ENCODE measurements around the gene CHCHD6.

CHCHD6 gene

GRCh38 chr3:126959921-126960603, 256.0 kb downstream of the CHCHD6 start:
- no peak for DNase-seq (ENCODE audit: low spot score)

DNA sequence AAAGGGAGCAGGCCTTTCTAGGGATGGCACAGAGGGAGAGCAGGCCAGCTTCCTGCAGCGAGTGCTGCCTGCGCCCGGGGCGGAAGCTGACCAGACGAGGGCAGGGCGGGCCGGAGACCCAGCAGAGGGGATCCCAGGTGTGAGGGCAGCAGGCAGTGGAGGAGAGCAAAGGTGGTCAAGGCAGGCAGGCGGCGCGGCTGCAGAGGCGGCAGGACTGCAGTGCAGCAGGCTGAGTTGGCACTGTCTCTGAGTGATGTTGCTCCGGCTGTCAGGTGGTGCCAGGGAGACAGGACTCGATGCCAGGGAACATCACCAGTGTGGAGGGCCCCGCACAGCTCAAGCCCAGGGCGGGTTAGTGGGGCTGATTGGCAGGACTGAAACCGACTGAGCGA, 256.6 kb downstream of the CHCHD6 start:
- no peak for DNase-seq (ENCODE audit: low spot score)

DNA sequence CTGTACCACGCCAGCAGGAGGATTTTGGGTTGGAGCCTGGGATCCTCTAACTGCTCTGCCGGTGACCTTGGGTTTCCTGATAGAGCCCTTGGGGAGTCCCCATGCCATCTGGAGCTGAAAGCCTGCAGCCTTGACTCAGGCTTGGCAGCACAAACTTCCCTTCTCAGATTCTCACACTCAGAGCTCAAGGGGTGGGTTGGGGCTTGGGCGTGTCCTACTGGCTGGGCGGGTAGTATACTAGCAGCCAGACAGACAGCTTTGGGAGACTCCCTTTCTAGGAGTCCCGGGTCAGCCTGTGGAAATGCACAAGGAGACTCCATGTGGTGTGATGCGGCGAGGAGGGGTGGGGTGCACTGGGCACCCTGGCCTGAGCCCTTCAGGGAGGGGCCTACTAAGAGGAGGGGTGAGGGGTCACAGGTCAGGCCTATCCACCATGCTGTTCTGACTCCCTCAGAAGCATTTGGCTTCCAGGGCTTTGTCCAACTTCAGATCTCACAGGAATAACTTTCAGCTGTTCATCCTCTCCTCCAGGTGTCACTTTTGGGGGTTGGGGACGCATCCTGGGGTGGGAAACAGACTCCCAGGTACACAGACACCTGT, 257.3 kb downstream of the CHCHD6 start:
- no peak for DNase-seq (ENCODE audit: low spot score)

DNA sequence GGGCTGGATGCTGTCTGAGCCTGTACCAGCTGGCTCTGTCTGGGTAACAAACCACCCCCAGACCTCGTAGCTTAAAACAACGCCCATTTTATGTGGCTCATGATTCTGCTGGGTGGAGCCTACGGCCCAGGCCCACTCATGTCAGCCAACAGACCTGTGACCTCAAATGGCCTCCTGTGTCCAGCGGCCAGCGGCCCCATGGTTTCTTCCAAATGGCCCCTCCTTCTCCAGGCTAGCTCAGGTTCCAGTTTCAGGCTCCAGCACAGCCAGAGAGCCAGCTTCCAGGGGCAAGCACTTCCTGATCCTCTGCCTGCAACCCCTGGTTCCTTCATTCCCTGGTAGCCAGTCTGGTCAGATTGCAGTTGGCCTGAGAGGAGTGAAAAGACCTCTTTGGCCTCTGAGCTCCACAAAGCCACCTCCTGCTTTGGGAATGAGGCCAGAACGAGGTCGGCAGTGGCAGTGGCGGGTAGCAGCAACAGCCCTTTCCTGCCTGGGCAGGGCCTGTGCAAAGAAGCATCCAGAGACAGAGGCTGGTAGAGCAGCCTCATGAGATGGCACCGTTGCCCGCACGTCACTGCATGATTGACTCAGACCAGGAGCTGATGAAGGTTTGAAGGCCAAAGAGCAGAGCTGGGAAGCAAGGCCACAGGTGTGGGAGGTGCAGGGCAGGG, 257.9 kb downstream of the CHCHD6 start:
- DNase-seq (ENCODE audit: low spot score), result no peak

DNA sequence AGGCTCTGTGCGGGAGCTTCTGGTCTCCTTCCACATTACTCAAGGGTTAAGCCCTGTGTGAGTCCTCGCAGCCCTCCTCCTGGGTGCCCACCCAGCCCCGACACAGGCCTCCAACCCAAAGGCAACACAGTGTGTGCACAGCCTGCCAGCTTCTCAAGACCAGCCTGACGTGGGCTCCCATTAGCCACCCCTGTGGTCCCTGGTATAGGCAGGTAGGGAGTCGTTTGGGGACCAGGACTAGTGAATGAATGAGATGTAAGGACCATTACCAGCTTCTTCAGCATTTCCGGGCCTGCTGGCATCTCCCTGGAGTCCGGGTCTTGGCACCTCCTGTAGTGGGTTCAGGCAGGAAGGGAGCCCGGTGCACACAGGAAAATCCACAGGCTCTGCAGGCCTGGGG, 258.7 kb downstream of the CHCHD6 start:
- DNase-seq (ENCODE audit: low spot score), result no peak

GRCh38 chr3:126963261-126964190, 259.5 kb downstream of the CHCHD6 start:
- no peak for DNase-seq (ENCODE audit: low spot score)

- DNase-seq (ENCODE audit: low spot score), result no peak
These were observed 260.2 kb downstream of the CHCHD6 start for GRCh38 chr3:126964261-126964660.

GRCh38 chr3:126964950-126965349, 260.9 kb downstream of the CHCHD6 start:
- no peak for DNase-seq (ENCODE audit: low spot score)

DNA sequence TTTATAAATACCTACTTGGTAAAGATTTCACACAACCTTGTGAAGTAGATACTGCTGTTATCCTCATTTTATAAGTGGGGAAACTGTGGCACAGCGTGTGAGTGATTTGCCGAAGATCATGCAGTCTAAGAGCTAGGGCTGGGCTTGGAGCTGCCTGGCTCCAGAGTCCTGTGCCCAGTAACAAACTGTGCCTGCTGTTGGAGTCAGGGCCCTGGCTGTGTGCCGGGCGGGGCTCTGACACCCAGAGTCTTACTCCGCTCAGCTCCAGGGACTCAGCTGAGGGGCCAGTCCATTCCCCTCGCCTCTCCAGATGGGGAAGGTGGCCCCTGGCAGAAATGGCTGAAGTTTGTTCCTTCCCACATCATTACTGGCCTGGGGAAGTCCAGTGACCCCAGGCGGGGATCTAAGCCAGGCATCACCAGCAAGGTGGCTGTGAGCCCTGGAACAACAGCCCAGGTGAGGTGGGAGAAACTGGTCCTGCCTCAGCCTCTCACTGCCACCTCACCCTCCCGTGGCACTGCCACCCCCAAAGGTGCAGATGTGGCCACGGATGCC, 261.6 kb downstream of the CHCHD6 start:
- no peak for DNase-seq (ENCODE audit: low spot score)

GRCh38 chr3:126967386-126967785, 263.3 kb downstream of the CHCHD6 start:
- no peak for DNase-seq (ENCODE audit: low spot score)

DNA sequence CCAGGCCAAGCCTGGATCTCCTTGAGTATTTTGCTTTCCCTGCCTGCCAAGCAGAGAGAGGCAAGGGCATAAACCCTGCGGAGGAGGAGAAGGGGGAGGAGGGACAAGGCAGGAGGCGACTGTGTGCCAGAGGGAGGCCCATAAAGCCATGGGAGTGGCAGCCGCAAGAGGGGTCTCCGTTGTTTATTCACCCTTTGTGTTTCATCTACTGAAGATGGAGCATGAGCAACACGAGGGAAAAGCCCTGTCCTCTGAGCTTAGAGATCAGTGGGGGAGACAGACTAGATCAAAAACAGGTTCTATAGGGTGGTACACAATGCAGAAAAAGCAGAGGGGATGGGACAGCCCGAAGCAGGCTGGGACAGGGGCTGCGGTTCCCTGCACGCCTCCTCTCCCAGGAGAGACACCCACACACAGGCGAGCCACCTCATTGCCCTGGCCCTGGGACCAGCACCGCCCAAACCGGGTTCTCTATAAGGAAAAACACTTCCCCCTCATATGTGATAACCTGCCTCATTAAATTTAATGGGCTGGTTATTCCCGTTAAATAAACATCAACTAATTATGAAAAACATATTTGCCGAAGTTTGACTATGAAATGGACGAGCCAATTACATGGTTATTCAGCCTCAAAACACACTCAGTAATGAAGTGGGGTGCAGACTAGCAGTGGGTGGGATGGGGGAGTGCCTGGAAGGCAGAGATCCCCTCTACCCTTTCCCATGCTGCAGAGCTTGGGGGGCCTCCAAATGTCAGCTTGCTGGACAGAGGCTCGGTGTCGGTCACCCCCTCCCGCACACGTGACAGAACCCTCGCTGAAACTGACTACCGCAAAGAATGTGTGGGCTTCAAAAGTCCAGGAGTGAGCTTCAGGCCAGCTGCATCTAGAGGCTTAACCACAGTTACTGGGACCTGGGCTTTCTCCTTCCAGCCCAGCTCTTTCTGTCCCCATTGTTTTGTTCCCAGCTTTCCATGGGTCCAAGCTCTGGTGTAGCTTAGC, 264.7 kb downstream of the CHCHD6 start:
- no peak for DNase-seq (ENCODE audit: low spot score)

DNA sequence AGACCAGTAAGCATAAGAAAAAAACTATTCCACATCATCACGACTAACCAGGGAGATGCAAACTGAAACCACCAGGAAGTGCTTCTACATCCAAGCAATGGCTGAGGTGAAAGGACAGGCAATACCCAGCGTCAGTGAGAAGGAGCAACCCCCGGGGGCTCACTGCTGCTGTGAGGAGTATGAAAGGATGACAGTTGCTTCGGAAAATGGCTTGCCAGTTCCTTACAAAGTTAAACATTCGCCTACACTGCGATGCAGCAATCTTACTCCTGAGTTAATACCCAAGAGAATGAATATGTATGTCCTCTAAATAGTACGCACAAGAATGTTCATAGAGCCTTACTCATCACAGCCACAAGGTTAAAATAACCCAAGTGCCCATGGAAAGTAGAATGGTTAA, 265.5 kb downstream of the CHCHD6 start:
- DNase-seq (ENCODE audit: low spot score), result no peak

GRCh38 chr3:126970101-126970500, 266.1 kb downstream of the CHCHD6 start:
- no peak for DNase-seq (ENCODE audit: low spot score)

GRCh38 chr3:126970921-126971320, 266.9 kb downstream of the CHCHD6 start:
- DNase-seq (ENCODE audit: low spot score), result no peak

DNA sequence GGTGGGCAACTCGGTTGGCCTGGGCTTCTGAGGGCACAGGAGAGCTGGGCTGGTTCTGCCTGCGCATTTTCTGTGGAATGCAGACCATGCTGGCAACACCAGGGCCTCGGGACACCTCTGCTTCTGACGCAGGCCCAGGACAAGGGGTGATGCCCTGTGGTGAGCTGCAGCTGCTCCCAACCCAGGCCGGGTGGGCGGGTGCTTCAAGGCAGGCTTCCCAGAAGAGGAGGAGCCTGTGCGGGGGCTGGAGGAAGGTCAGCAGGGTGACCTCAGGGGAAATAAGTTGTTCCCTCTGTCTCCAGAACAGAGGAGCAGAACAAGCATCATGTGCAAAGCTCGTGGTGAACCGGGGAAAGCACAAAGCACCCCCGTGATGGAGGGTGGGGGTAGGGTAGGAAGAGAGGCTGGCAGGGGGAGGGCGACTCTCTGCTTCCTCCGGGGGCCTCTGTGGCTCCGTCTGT, 267.9 kb downstream of the CHCHD6 start:
- DNase-seq (ENCODE audit: low spot score), result no peak

- DNase-seq (ENCODE audit: low spot score), result no peak
These were observed 268.8 kb downstream of the CHCHD6 start for GRCh38 chr3:126972866-126973265.

DNA sequence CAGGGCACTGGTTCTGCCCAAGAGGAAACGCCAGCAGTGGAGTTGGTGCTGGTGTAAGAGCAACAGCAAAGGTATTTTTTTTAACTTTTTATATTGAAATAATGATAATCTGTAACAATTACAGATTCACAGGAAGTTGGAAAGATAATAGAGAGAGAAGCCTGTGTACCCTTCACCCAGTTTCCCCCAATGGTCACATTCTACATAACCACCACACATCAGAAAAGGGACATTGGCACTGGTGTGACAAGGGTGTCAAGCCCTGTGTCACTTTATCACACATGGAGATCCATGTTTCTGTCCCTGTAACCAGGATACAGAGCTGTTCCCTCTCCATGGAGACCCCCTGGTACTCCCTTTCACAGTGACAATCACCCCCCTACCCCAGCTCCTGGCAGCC, 269.8 kb downstream of the CHCHD6 start:
- DNase-seq (ENCODE audit: low spot score), result no peak

GRCh38 chr3:126974756-126975155, 270.7 kb downstream of the CHCHD6 start:
- DNase-seq (ENCODE audit: low spot score), result no peak

GRCh38 chr3:126976906-126977305, 272.9 kb downstream of the CHCHD6 start:
- DNase-seq (ENCODE audit: low spot score), result no peak

DNA sequence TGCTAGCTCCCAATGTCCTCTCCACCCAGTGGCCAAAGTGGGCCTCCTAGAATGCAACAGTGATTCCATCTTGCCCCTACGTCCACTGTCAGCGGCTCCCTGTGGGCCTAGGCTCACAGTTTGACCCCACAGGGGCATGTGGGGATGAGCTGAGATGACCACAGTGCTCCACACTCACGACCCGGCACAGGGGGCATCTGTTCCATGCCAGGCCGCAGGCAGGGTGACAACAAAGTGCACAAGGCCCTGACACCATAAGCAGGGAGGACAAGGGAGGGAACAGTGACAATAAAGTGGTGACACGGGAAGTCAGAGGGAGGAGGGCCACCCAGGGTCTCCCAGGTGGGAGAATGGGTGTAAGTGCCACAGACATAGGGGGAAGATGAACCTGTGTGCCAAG, 273.8 kb downstream of the CHCHD6 start:
- no peak for DNase-seq (ENCODE audit: low spot score)

DNA sequence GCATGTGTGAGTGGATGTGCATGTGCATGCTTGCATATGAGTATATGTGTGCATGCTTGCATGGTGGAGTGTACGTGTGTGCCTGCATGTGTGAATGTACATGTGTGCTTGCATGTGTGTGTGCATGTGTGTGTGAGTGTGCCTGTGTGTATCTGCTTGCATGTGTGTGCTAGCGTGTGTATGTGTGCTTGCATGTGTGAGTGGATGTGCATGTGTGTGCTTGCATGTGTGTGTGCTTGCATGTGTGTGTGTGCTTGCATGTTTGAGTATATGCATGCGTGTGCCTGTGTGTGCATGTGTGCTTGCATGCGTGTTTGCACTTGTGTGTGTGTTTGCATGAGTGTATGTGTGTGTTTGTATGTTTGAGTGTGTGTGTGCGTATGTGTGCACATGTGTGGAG, 274.3 kb downstream of the CHCHD6 start:
- DNase-seq (ENCODE audit: low spot score), result no peak
